ENCODE results near the gene ISCA1.

ISCA1 gene

DNA sequence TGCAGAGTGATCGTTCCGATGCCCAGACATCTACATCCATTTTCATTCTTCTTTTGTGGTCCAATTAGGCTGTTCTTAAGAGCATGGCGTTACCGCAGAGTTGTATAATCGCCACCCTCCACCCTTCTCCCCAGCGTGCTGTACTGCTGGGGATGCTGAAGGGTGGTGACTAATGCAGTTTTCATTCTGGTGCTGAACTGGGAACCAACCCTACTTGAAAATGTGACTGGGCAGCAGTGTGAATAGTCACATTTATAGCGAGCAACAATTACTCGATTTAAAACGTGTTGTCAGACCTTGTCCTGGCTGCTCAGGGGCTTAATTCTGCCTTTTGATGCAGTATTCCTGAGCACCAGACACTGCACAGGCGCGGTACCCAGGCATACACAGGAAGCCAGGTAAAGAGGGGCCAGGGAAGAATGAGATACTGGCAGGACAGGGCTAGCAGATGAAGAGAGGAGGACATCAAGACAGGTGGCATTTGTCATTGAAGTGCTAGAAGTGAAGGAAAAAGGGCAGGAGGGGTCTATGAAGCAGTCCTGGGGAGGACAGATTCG is 719 bp upstream of the ISCA1 start:
- no peak for DNase-seq

DNA sequence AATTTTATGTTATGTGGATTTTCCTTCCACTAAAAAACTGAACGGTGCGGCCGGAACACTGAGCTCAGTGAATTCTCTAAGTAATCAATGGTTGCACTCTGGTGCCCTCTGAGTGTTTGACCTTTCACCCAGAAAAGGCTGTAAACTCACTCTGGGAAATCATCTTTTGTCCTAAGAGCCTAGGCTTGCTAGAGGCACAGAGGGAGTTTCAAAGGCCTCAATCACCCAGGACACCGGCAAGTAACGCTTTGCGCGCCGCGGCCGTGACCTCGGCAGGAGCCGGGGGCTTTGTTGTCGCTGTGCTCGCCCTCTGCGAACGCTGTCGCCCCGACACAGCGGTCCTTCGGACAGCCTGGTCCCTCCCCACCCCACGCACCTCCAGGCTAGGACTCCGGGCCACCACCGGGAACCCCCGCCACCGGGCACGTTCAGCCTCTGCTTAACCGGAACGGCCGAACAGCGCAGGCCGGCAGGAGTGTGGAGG is 703 bp downstream of the ISCA1 start:
- no peak for DNase-seq

DNA sequence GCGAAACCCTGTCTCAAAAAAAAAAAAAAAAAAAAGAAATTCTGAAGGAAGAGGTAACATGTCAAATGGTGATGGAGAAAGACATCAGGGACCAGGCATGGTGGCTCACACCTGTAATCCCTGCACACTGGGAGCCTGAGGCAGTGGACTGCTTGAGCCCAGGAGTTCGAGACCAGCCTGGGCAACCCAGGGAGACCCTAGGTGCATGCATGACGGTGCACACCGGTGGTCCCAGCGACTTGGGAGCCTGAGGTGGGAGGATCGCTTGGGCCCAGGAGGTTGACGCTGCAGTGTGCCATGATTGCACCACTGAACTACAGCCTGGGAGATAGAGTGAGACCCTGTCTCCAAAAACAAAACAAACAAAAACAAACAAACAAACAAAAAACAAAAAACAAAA is 1.8 kb downstream of the ISCA1 start:
- DNase-seq = no peak

DNA sequence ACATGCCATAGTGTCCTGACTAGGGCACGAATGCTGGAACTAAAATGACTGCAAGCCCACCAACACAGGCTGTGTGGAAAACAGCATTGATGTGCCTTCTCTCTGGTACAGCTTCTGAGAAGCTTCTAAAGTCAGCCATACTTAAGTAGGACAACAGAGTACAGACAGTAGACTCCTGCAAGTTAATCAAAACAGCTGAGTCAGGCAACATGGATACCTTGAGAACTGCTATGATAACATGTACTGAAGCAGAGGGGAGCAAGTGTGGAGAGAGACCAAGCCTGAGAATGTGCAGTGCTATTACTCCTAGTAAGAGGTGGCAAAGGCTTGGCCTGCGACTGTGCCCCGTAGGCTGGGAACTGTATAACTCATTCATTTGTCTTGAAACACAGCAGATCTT is 2.5 kb downstream of the ISCA1 start:
- no peak for DNase-seq

DNA sequence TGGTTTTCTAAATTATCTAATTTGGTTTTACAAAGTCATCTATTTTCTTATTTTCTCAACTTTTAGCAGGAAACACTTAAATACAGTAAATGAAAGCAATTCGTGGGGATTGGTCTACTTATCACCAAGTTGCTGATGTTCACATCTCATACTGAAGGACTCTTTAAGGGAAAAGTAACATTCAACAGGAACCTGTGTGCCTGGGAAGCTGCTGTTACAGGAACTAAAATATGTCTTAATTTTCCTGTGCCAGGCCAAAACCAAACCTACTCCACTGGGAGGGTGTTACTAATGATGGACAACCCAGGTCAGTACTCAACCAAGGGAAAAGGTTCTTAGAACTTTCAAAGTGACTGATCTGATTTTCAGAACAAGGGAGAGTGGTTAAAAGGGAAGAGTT is 5.3 kb downstream of the ISCA1 start:
- DNase-seq = no peak

DNA sequence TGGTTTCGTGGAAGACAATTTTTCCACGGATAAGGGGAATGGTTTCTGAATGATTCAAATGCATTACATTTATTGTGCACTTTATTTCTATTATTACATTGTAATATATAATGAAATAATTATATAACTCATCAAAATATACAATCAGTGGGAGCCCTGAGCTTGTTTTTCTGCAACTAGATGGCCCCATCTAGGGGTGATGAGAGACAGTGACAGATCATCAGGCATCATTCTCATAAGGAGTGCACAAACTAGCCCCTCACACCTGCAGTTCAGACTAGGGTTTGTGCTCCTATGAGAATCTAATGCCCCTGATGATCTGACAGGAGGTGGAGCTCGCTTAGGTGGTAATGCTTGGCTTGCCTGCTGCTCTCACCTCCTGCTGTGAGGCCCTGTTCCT is 6.4 kb downstream of the ISCA1 start:
- no peak for DNase-seq

DNA sequence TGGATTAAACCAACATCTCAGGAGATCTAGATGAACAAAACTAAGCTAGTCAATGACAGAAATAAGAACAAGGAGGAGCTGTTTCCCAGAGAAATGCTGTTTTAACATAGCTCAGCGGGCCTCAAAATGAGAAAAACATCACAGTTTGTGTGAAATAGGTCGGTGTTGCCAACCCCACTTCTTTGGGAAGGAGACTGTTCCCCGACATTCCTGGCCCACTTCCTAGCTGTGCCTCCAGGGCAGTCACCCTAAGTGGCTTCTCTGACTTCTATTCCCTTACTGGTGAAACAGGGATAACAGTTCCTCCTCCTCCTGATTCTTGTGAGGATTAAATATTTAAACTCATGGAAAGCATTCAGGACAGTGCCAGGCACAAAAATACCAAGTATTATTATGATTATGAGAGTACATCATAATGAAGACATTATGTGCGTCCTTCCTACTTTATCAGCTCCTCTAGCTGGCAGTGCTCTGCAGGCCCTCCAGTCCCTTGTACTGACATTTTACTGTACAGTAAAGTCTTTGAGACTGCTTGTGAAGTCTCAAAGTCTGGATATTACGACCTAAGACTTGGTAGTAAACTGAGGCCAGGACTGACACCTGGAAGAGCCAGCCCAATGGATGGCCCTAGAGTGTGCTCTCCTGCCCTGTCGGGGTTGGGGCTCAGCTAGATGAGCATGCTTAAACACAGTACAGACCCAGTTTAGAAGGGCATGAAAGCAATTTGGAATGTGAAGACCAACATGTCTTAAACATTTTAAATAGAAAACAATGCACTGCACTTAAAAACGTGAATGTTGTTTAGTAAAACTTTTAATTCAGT is 7.3 kb downstream of the ISCA1 start:
- DNase-seq = no peak

DNA sequence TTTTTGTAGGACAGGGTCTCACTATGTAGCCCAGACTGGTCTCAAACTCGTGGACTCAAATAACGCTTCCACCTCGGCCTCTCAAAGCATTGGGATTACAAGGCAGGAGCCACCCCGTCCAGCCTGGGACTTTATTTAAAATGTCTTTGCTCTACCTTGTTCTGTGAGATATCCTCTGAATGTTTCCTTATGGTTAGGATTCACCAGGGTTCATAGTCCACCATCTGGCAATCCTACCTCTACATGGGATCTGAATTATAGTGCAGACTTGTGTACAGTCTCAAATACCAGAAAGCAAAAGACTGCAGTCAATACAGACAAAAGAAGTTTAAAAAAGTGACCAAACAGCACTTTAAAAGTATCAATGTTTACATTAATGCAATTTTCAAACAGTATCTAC is 10.1 kb downstream of the ISCA1 start:
- no peak for DNase-seq

DNA sequence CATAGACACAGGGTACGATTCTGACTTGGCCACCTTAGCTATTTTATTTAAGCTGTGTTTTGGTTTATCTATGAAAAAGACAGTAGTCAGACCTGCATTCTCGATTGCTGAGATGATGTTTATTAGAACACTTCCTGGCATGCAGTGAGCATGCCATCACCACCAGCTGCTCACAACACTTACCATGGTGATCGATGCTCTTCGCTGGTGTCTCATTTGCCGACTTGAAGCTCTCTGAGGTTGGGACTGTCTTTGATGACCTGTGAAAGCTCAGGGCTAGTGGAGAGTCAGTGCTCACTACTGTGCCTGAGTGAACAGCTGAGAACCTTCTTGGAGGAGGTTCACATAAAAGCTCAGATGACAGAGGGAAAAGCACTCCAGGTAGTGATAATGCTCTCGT is 18.5 kb downstream of the ISCA1 start:
- DNase-seq = no peak

DNA sequence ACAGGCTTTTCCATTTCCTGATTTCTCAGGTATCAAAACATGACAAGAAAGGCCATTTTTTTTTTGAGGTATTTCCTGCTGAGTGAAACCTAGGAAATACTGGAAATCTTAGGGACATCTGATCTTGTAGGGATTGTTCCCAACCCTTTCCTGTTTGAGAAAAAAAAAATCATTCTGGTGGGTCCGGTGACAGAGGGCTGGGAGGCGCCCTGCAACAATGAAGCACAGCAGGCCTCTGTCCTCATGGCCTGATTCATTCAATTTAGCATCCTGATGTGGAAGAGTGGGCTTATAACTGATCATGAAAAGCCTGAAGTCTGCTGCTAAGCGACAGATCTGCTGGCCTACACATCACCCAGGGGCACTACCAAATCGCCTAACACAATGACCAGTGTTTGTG is 19.8 kb downstream of the ISCA1 start:
- no peak for DNase-seq

DNA sequence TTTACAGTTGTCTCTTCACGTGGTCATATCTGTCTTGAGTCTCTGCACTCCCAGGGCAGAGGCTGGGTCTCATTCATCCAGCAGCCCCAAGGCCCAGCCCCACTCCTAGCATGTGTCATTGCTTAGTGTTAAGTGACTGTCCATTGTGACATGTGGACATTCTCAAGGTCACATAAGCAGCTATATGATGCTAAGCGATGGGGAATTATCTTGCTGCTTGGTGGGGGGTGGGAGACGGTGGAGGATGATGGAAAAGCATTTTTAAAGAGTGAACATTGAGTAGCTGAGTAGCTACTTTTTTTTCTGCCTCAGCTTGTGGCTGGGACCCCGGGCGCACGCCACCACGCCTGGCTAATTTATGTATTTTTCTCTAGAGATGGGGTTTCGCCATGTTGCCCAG is 22.8 kb downstream of the ISCA1 start, which contains the start of gene C9orf153:
C9orf153 (minus strand) TSS at position 101 of the 400 bp plus-strand sequence. CDS start 30,054 bp downstream, outside the sequence.
- DNase-seq = no peak

DNA sequence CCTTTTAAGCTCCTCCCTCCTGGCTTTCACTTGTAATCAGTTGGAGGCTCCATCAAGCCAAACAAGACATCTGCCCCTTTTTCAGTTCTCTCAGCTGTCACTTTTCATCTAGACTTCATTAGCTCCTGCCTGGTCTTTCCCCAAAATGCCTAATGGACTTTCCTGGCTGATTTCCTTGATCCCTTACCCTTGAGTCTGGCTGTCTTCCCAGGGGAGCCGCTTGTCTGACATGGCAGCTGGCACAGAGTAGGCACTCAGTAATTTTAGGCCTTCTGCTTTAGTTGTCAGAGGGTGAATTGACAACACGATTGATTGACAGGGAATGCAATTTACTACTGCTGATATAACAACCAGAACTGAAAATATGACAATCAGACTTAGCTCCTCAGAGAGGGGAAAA is 24.9 kb downstream of the ISCA1 start:
- no peak for DNase-seq

DNA sequence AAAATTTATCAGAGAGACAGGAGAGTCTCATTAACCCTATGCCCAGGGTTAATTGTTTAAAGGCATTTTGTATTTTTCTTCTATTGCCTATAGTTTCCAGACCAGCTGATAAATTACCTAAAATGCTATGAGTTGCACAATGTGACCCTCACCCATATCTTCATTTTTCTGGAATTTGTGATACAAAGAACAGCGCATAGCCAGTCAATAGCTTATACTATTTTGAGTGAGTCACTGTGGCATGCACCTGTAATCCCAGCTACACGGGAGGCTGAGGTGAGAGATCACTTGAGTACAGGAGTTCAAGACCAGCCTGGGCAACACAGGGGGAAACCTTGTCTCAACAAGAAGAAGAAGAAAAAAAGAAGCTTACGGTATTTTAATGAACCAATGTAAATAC is 25.7 kb downstream of the ISCA1 start:
- no peak for DNase-seq

DNA sequence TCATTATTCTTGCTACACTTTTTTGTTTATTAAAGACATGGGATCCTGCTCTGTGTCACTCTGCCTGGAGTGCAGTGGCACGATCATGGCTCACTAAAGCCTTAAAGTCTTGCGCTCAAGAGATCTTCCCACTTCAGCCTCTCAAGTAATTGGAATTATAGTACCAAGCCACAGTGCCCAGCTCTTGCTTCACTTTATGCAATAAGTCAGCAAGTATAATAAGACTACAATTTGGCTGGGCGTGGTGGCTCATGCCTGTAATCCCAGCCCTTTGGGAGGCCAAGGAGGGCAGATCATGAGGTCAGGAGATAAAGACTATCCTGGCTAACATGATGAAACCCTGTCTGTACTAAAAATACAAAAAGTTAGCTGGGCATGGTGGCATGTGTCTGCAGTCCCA is 28.8 kb downstream of the ISCA1 start:
- DNase-seq = no peak

DNA sequence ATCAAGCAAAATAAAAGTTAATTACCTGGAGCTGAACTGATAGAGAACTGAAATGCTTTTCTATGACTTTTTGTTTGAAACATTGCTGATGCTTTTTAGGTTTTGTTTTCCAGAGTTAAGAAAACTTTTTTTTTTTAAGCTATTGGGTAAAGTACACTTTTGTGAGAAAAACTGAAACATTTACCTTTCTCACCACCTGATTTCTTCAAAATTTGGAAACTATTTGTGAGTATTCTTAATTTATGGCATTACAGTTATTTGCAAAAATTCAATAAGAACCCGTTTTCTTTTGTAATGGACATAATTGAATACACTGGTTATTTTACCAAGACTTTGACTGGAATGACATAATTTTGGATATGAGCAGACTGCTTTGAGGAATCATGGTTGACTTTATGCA is 29.5 kb downstream of the ISCA1 start:
- DNase-seq = no peak

DNA sequence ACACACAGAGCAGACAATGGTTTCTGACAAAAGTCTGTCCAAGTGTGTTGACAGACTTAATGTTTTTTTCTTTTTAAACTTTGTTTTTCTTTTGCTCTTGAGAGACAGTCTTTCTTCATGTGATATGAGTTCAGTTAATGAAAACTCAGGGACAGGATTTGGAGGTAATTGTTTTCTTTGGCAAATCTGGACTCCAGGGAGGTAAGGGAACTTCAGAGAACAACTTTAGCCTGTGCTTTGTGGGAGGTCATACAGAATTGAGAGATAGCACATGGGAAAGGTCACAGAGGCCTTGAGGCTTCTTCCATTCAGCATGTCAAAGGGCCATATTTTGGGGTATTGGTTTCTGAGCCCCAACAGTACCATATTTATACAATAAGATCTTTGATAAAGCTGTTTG is 32.2 kb downstream of the ISCA1 start:
- no peak for DNase-seq

DNA sequence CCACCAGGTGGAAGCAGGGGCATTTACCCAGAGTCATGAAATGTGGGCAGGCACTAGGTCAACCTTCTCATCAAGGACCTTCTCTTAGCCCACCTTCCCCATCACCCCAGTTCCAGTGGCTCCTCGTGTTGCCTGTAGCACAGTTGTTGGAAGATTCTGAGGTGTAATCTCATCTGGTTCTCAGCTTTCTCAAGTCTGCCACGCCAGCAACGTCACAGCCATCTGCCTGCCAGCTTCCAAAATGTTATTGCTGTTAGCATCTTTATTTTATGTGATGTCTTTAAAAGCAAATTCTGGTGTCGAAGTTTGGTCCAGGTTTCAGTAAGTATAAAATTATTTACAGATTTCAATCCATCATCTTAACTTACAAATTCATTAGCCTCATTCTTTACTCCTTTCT is 33.6 kb downstream of the ISCA1 start:
- no peak for DNase-seq

DNA sequence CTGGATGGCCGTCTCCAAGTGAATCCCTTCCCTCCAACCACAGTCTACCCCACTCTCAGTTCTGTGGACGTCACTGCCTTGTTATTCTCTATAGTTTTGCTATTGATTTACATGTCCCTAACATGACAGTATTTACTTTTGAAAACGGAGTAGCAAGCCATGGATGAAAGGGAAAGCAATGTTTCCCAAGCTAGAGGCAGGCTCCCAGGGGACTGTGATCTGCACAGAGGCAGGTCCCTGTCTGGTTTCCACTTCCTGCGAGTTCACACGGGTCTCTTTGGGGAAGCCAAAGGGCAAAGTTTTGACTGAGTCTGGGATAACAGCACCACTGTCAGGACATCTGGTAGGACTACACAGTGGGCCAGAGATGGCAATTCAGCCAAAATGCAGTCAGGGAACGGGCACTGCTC is 35.6 kb downstream of the ISCA1 start:
- DNase-seq = no peak

DNA sequence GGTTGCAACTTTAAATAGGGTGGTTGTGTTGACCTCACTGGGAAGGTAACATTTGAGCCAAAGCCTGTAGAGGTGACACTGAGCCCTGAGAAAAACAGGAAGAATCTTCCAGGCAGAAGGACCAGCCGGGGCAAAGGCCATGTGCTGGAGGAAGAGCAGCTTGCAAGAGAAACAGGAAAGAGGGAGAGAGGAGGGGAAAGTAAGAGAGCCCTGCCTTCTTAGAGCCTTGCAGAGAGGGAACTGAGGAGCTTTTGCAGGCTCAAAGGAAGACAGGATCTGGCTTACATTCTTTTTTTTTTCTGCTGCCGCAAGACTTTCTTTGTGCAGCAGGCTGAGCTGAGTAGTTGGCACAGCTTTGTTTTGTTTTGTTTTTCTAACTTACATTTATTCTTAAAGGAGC is 40.3 kb downstream of the ISCA1 start:
- DNase-seq = no peak

DNA sequence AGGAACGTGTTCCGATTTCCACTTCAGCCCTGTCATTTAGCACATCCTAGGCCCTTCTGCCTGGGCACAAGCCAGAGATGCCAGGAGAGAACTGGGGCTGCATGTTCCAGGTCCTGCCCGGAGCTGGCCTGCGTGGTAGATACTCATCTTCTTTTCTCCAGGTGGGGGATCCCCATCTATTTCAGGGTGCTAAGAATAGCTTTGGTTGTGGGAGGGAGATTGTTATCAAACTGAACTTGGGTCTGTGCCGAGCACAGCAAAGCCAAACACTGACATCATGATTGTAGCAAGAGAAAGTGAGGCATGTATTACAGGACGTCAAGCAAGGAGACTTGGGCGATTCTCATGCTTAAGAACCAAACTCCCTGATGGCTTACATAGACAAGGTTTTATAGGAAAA is 41.1 kb downstream of the ISCA1 start:
- DNase-seq = no peak

DNA sequence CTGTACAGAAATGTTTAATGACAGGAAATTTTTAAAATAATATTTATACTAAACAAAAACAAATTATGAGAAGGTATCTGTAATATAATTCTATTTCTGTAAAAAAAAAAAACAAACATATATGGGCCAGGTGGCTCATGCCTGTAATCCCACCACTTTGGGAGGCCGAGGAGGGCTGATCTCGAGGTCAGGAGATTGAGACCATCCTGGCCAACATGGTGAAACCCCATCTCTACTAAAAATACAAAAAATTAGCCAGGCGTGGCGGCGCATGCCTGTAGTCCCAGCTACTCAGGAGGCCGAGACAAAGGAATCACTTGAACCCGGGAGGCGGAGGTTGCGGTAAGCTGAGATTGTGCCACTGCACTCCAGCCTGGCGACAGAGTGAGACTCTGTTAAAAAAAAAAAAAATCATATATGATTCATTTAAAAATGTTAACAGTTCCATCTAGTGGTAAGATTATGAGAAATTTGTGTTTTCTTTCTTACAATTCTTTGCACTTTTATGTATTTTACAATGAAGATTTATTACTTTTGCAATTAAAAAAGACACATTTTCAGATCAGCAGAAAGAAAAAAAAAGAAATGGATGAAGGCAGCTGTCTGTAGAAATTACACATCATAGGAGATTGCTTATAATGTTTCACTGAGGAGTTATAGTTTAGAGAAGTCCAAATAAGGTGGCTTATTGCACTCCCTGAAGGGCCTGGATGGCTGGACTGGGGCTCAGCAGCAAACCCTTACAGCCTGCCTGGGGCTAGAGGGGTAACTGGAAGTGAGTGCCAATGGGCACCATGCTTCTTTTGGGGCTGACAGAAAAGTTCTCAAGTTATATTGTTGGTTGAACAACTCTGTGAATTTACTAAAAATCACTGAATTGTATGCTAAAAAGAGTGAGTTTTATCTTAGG is 43.2 kb downstream of the ISCA1 start:
- no peak for DNase-seq

DNA sequence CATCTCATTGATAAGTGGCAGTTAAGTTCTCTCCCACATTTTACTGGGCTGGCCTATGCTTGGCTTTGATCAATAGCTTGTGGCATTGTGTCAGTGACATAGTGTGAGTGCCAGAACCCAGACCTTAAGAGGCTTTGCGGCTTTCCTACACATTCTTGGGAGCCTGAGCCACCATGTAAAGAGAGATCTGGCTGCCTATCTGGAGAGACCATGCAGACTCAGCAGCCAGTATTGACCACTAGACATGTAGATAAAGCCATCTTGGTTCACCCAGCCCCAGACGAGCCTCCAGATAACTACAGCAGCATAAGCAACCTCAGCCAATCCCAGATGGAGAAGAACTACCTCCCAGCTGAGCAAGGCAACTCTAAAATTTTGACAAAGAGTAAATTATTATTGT is 51.5 kb downstream of the ISCA1 start:
- no peak for DNase-seq

DNA sequence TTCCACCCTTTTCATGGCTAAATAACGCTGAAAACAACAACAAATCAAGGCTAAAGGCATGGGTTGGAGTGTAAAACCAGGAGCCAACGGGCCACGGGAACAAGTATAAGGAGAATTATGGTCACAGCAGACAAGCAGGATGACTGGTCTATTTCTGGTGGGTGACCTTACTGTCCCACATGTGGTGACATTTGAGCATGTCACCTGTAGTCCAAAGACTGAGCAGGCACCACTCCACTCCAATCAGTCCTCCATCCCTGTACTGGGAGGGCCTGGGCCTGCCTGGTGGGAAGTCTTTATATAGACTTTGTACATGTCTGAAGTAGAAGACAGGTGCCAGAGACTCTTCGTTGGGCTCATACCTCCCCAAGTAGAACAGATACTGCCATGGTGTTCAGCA is 59.7 kb downstream of the ISCA1 start:
- no peak for DNase-seq

DNA sequence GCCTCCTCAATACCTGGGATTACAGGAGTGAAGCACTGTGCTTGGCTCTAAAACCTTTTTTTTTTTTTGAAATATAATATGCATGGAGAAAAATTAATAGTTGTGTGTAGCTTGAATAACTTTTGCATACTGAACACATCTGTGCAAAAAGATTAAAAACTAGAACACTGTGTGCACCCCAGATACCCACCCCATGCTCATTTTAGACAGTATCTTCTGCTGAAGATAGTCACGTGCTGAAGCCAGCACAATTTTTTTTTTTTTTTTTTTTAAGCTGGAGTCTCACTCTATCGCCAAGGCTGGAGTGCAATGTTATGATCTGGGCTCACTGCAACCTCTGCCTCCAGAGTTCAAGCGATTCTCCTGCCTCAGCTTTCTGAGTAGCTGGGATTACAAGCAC is 62.7 kb downstream of the ISCA1 start:
- DNase-seq = no peak
